HL-60 (cell line): ENCODE measurements around the gene HAO2.

Experiments
- DNase-seq, 2 experiments: peaks; one replicate each; pipeline ENCODE4 v3.0.0-alpha.2; 2010 to 2020; ENCODE audit warnings: low read depth in 1 of 2, low spot score in 1 of 2
- H3K27ac ChIP-seq: fragments of 250-450 bp; sonication (Bioruptor Pico); replicated peaks from 2 replicates; pipeline ENCODE4 v1.5.1; 2020; ENCODE audit warnings: mild to moderate bottlenecking, moderate library complexity
- H3K27me3 ChIP-seq: fragments of 250-450 bp; sonication (Bioruptor Pico); 2 replicates; pipeline ENCODE4 v1.5.1; 2021; ENCODE audit warnings: mild to moderate bottlenecking, moderate library complexity; ENCODE audit not compliant: insufficient read depth, poor library complexity, severe bottlenecking
- H3K4me3 ChIP-seq: replicated peaks from 2 replicates; pipeline ENCODE4 v1.5.1; 2011; ENCODE audit warnings: mild to moderate bottlenecking, control low read depth, low read length; ENCODE audit not compliant: insufficient read depth
- GABPA ChIP-seq: IDR thresholded peaks from 2 replicates; pipeline ENCODE4 v1.6.1; 2012; ENCODE audit warnings: low read depth
- POLR2AphosphoS5 ChIP-seq: IDR thresholded peaks from 2 replicates; pipeline ENCODE4 v1.6.1; 2012; ENCODE audit warnings: low read depth
- REST ChIP-seq: IDR thresholded peaks from 2 replicates; pipeline ENCODE4 v1.6.1; 2012; ENCODE audit warnings: low read depth; ENCODE audit not compliant: insufficient replicate concordance
- SPI1 ChIP-seq: IDR thresholded peaks from 2 replicates; pipeline ENCODE4 v1.6.1; 2012; ENCODE audit warnings: low read depth, mild to moderate bottlenecking, borderline replicate concordance
- TF ChIP-seq, protein P1 (sequence below): IDR thresholded peaks from one replicate; pipeline ENCODE4 v1.5.1; 2011; ENCODE audit warnings: low read length, control low read depth, inconsistent platforms; ENCODE audit not compliant: insufficient read depth

Gene HAO2

GRCh38 chr1:119340861-119341261 is 27.7 kb upstream of the HAO2 start:
- TF ChIP-seq, protein P1, sequence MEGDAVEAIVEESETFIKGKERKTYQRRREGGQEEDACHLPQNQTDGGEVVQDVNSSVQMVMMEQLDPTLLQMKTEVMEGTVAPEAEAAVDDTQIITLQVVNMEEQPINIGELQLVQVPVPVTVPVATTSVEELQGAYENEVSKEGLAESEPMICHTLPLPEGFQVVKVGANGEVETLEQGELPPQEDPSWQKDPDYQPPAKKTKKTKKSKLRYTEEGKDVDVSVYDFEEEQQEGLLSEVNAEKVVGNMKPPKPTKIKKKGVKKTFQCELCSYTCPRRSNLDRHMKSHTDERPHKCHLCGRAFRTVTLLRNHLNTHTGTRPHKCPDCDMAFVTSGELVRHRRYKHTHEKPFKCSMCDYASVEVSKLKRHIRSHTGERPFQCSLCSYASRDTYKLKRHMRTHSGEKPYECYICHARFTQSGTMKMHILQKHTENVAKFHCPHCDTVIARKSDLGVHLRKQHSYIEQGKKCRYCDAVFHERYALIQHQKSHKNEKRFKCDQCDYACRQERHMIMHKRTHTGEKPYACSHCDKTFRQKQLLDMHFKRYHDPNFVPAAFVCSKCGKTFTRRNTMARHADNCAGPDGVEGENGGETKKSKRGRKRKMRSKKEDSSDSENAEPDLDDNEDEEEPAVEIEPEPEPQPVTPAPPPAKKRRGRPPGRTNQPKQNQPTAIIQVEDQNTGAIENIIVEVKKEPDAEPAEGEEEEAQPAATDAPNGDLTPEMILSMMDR: no peak
- TF ChIP-seq REST: no peak
- no peak for TF ChIP-seq SPI1
- no peak for TF ChIP-seq GABPA
- no peak for TF ChIP-seq POLR2AphosphoS5
- Histone ChIP-seq H3K4me3 (no peak overlapping the region), H3K27me3 (no peaks in the 10 kb centered on the region), H3K27ac (no peak overlapping the region)
- DNase-seq: no peak

DNA sequence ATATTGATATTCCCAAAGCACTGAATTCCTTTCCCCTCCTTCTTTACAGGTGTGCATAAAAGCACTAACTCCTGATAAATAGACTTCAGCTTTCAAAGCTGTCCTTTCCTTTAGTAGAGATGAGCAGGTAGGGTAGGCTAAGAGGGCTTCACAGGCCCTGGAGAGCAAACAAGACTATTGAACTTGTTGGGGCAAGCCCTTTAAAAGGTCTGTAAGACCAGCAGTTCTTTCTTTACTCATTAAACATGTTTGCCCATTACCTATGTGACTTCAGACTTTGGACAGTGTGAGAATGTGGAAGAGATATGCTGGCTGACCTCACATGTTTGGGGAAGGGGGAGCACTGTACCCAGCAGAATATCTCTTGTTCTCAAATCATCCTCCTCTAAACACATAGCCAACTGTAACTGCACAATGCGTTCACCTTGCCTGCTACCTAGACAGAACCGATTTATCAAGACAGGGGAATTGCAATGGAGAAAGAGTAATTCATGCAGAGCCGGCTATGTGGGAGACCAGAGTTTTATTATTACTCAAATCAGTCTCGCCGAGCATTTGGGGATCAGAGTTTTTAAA is 27.1 kb upstream of the HAO2 start:
- no peak for DNase-seq

GRCh38 chr1:119345398-119345797 is 23.2 kb upstream of the HAO2 start:
- no peak for TF ChIP-seq POLR2AphosphoS5
- TF ChIP-seq SPI1: no peak
- no peak for TF ChIP-seq REST
- TF ChIP-seq GABPA: no peak
- TF ChIP-seq, protein P1: no peak
- H3K4me3 ChIP-seq: no peak overlapping the region
- no peak for DNase-seq
- no peak overlapping the region for H3K27ac ChIP-seq
- H3K27me3 ChIP-seq: peaks cover under 1% of the 10 kb centered on the region

More for the DNA sequence above, 27.1 kb upstream of the HAO2 start:
- Histone ChIP-seq H3K27ac (no peak overlapping the region), H3K27me3 (no peaks in the 10 kb centered on the region), H3K4me3 (no peak overlapping the region)
- no peak for TF ChIP-seq POLR2AphosphoS5
- TF ChIP-seq GABPA: no peak
- TF ChIP-seq, protein P1: no peak
- no peak for TF ChIP-seq REST
- TF ChIP-seq SPI1: no peak
